Liver (tissue), 3 donors: ENCODE data around the gene LAMA2.

Experiments used
- CTCF ChIP-seq: fragments of 150-350 bp; IDR thresholded peaks from 2 replicates; pipeline ENCODE4 v1.5.1; 2017; ENCODE audit warnings: improper control_type of control experiment, low read depth, low read length; ENCODE audit not compliant: missing input control
- EGR1 ChIP-seq, 2 donors: IDR thresholded peaks; 2 replicates each; pipeline ENCODE4 v1.6.1; 2016 to 2018; ENCODE audit warnings: antibody characterized with exemption in 2 of 2, low read depth in 2 of 2
- FOXA1 ChIP-seq: IDR thresholded peaks from 2 replicates; pipeline ENCODE4 v1.6.1; 2016; ENCODE audit warnings: antibody characterized with exemption
- GABPA ChIP-seq, 2 donors: IDR thresholded peaks in 1 of 2; conservative IDR thresholded peaks in 1 of 2; 2 replicates each; pipeline ENCODE4 v1.6.1; 2016; ENCODE audit warnings: antibody characterized with exemption in 2 of 2, mild to moderate bottlenecking in 1 of 2, moderate library complexity in 1 of 2
- HNF4A ChIP-seq, 2 donors: conservative IDR thresholded peaks; 2 replicates each; pipeline ENCODE4 v1.6.1; 2016; ENCODE audit warnings: antibody characterized with exemption in 2 of 2, mild to moderate bottlenecking in 2 of 2
- JUND ChIP-seq, 2 donors: IDR thresholded peaks; 2 replicates each; pipeline ENCODE4 v1.6.1; 2016; ENCODE audit warnings: antibody characterized with exemption in 2 of 2
- MAX ChIP-seq: IDR thresholded peaks from 2 replicates; pipeline ENCODE4 v1.6.1; 2016; ENCODE audit warnings: antibody characterized with exemption
- RAD21 ChIP-seq, 2 donors: IDR thresholded peaks; 2 replicates each; pipeline ENCODE4 v1.6.1; 2016; ENCODE audit warnings: antibody characterized with exemption in 2 of 2, mild to moderate bottlenecking in 2 of 2
- RXRA ChIP-seq, 2 donors: IDR thresholded peaks; 2 replicates each; pipeline ENCODE4 v1.6.1; 2017 to 2018; ENCODE audit warnings: antibody characterized with exemption in 2 of 2, mild to moderate bottlenecking in 1 of 2
- TAF1 ChIP-seq: conservative IDR thresholded peaks from 2 replicates; pipeline ENCODE4 v1.6.1; 2016; ENCODE audit warnings: antibody characterized with exemption, mild to moderate bottlenecking
- donor health status: healthy.
- donor health status: healthy.

GRCh38 chr6:128863983-128864382 is 19.0 kb upstream of the LAMA2 start:
- TF ChIP-seq MAX (no peak), FOXA1 (no peak), CTCF (no peak), RAD21 (IDR thresholded peaks at IDR 0.05) (no peak), JUND (IDR thresholded peaks at IDR 0.05) (no peak), GABPA (IDR thresholded peaks at IDR 0.05 in 1 of 2, conservative IDR thresholded peaks at IDR 0.05 in 1 of 2) (no peak), HNF4A (conservative IDR thresholded peaks at IDR 0.05) (no peak), RXRA (IDR thresholded peaks at IDR 0.05) (no peak), TAF1 (no peak), EGR1 (IDR thresholded peaks at IDR 0.05; ENCODE audit: low read depth in 2 of 2) (no peak)
